Lower leg skin (tissue), 3 donors: Measurements from ENCODE around the gene NACC1.
"Not testable (repeated sequence)": the region's sequence is repeated elsewhere in the genome, so short reads cannot be mapped to it uniquely, and the experiment has no call there.

Source experiments
- CTCF ChIP-seq, 3 donors: fragments of 450-650 bp; IDR thresholded peaks; one replicate each; pipeline ENCODE4 v1.5.1; 2016; ENCODE audit warnings: antibody characterized with exemption in 3 of 3, mild to moderate bottlenecking in 3 of 3, moderate library complexity in 2 of 3
- POLR2A ChIP-seq, 2 donors: fragments of 450-650 bp; IDR thresholded peaks; one replicate each; pipeline ENCODE4 v1.6.1; 2016 to 2017; ENCODE audit warnings: antibody characterized with exemption in 2 of 2, mild to moderate bottlenecking in 1 of 2, moderate library complexity in 1 of 2

GRCh38 chr19:13178291-13178690, 60.2 kb downstream of the NACC1 start:
- not testable (repeated sequence) for TF ChIP-seq CTCF, POLR2A (IDR thresholded peaks at IDR 0.05)
